GM21529 (cell line): Measurements from ENCODE around the gene MYBL2.

ENCODE experiments used
- ATAC-seq: cut with Tn5 transposase; IDR thresholded peaks from one replicate; pipeline ENCODE4 v1.9.1; 2021; ENCODE audit not compliant: unreplicated experiment

The MYBL2 gene

GRCh38 chr20:43721429-43722152 is 54.7 kb downstream of the MYBL2 start:
- ATAC-seq: no peak

DNA sequence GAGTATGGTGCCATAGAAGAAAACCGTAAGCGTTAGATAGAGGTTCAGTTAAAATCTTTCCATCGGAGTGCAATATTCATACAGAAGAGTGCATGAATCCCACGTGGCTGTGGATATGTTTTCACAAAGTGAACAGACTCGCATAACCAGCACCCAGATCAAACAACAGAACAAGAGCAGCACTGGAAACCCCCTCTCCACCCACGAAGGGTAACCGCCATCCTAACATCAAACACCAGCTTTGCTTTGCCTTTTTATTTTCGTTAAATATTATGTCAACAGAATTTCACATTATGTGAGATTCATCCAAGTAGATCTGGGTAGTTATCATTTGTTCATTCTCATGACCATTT is 55.2 kb downstream of the MYBL2 start:
- no peak for ATAC-seq

DNA sequence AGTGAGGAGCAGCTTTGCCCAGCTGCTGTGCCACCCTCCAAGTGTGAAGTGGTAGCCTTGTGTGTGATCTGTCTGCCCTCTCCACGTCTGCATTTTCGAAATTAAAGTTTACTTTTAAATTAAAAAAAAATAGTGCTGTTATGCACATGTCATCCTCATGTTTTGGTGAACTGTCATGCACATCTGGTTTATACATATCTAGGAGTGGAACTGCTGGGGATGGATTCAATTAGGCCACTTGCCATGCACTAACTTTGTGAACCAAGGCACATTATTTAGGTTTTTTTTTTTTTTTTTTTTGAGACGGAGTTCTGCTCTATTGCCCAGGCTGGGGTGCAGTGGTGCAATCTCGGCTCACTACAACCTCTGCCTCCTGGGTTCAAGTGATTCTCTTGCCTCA is 56.3 kb downstream of the MYBL2 start:
- ATAC-seq: no peak

GRCh38 chr20:43723735-43724134 is 56.8 kb downstream of the MYBL2 start:
- no peak for ATAC-seq

DNA sequence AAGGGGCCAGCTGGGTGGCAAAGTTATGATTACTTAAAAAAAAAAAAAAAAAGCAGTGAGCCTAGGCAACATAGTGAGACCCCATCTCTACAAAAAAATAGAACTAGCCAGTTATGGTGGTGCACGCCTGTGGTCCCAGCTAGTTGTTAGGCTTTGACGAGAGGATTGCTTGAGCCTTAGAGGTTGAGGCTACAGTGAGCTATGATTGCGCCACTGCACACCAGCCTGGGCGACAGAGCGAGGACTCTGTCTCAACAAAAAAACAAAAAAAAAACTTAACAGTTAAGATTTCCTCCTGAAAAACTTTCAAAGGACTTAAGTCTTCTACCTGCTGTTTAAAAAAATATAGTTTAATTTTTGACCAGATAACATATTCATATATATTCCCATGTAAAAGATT is 57.5 kb downstream of the MYBL2 start:
- no peak for ATAC-seq

DNA sequence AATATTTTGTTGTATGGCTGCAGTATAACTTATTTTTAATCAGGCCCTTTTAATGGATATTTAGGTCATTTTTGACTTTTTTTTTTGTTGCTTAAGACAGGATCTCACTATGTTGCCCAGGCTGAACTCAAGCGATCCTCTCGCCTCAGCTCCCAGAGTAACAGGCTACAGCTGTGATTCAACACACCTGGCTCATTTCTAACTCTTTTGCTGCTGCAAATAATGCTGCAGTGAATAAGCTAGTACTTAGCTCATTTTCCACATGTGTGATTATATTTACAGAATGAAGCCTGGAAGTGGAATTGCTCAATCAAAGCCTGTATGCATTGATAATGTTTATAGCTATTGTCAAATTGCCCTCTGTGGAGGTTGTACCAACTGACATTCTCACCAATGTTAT is 58.8 kb downstream of the MYBL2 start:
- ATAC-seq: no peak

GRCh38 chr20:43726333-43726732 is 59.4 kb downstream of the MYBL2 start:
- no peak for ATAC-seq

DNA sequence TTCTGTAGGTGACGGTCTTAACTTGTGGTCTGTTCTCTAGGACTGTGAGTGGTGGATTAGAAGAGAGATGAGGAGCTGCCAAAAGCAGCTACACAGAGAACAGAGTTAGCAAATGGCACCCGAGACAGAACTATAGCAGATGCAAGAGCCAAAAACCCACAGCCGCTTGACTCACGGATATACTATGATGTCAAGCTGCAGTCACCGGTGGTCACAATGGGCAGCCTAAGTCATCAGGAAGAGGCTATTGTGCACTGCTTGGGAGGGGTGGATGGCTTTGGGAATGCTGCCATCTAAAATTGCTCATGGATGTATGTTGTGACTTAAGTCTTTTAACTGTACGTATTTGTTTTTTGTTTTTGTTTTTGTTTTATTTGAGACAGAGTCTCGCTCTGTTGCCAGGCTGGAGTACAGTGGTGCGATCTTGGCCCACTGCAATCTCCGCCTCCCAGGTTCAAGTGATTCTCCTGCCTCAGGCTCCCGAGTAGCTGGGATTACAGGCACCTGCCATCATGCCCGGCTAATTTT is 60.0 kb downstream of the MYBL2 start, which contains the start of gene GTSF1L:
Gene GTSF1L, minus strand, starts transcription at position 192 of the 528 bp plus-strand sequence. CDS start 308 bp downstream, outside the sequence.
- ATAC-seq: no peak

- ATAC-seq: peak; percentile 60
Measured at GRCh38 chr20:43727980-43728590, 61.2 kb downstream of the MYBL2 start.

DNA sequence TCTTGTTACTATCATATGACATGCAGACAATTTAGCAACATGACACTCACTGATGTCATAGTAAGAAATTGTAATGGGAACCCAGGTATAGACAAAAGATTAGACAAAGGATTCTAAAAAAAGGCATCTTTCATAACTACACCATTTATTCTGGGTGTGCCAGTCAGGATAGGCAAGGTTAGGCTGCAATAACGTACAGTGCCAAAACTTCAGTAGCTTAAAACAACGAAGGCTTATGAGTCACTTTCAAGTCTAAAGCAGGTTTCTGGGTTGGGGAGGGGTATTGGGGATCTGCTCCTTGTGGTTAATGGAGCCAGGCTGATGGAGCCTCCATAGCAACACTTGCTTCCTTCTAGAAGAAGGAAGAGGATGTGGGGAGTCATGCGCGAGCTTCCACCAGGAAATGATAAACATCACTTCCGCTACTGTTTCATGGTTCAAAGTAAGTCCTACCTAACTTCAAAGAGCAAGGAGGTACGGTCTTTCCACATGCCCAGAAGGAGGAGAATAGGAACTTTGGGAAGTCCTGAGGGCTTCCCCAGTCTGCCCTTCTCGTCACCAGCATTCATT is 61.9 kb downstream of the MYBL2 start:
- no peak for ATAC-seq

- ATAC-seq: no peak
Measured at GRCh38 chr20:43731469-43731868, 64.6 kb downstream of the MYBL2 start.

DNA sequence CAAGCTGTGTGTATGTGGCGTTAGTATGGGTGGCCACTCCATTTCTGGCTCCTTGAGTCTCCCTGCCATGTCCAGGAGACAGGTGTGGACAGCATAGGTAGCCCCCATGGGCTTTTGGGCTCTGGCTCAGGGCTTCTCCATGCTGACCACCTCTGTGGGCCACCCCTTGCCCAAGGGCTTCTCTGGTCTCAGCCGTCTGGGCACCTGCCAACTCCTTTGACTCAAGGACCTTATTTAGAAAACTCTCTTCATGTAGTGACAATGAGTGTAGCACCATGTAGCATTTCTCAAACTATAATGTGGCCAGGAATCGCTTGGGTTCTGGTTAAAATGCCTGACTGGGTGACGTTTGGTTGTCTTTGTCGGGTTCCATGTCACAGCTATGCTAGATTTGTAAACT is 65.0 kb downstream of the MYBL2 start:
- ATAC-seq: no peak

DNA sequence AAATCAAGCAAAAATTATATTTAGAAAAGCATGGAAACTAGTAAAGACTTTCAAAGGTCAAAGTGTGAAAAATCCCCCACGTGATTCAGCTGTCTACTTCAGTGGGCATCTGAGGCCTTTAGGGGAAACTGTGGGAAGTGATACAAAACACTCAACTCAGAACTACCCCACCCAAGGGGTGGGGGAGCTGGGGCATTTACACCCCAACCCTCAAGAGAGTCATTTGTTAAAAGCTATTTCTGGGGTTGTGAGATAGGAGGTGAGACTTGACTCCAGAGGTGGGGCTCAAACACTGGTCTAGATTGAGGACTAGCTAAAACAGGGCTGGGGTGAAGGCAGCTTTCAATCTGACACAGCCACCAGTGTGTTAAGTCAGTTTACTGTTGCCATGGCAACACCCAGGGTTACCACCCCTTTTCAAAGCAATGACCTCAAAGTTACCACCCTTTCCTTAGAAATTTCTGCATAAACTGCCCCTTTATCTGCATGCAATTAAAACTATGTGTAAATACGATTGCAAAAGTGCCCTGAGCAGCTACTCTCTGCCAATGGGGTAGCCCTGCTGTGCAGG is 69.8 kb downstream of the MYBL2 start:
- peak; percentile 78 for ATAC-seq

- ATAC-seq: no peak
Measured at GRCh38 chr20:43737925-43738324, 71.0 kb downstream of the MYBL2 start.

DNA sequence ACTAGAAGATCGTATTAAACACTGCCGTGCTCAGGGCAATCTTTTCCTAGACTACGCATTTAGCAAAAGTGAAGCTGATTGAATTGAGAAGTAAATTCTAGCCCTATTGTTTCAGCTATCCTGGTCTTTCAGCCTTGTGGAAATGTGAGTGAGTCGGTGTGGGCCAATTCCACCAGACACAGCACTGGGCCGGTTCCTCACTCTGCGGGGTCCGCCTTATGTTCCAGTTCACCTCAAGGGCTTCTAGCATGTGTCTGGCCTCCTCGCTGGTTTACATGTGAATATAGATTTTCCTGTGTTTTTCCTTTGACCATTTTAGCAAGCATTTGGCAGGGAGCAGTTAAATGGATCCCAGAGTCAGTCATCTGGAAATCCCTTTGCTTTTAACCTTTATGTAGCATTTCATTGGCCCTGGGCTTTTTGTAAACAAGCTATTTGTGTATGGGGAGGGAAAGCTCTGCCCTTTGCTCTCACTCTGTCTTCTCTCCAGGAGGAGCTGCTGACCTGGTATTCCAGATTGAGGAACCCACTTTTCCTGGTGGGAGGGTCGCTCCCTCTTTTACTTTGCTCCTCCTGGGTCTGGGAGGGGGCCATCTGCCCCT is 72.3 kb downstream of the MYBL2 start:
- ATAC-seq: no peak

- no peak for ATAC-seq
Measured at GRCh38 chr20:43740642-43741041, 73.7 kb downstream of the MYBL2 start.

GRCh38 chr20:43744151-43744611 is 77.3 kb downstream of the MYBL2 start:
- no peak for ATAC-seq

DNA sequence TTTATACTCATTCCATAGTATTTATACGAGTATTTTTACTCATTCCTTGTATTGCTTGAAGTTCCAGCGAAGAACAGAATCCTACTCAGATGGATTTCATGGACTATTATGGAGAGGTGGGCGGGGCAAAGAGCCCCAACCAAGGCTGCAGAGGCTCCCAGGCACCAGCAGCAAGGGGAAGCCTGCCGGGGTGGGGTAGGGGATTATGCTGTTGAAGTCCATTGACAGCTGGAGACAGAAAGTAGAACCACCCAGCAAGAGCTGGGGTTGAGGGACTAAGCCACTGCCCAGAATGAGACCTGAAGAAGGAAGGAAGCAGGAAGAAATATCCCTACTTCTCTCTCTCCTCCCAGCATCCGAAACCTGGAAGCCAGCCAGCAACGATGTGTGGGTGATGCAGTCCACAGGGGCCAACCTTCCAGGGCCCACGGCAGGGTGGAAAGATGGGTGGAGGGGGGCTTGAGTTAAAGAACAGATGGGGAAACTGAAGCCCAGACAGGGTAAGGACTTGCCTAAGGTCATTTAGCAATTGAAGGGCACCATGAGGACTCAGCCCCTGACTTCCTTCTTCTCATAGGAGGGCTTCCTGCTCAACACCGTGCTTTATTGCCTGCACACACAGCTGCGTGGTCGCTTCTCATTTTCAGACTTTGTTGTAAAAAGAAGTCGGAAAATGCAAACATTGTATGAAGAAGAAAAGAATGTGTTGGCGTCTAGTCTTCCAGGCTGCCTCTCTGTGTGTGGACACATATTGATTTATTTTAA is 78.2 kb downstream of the MYBL2 start:
- ATAC-seq: no peak

GRCh38 chr20:43746344-43747137 is 79.6 kb downstream of the MYBL2 start:
- no peak for ATAC-seq

DNA sequence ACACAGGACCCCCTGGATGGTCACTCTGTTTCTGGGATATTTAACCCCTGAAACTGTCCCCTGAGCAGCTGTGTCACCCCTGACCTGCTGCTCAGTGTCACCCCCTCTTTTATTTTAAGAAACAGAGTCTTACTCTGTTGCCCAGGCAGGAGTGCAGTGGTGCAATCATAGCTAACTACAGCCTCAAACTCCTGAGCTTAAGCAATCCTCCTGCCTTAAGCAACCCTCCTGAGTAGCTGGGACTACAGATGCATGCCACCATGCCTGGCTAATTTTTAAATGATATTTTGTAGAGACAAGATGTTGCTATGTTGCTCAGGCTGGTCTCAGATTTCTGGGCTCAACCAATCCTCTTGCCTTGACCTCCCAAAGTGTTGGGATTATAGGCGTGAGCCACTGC is 81.4 kb downstream of the MYBL2 start:
- no peak for ATAC-seq
